Endodermal cell (in vitro differentiated cells): Measurements from ENCODE around the gene IFT80. TPM values are rescaled to one million over a fixed set of nuclear protein-coding genes. Genes with fewer than 3 reads are reported as not detected.

Experiments
- DNase-seq: peaks from one replicate; pipeline ENCODE4 v3.0.0-alpha.2; 2017
- H3K27ac ChIP-seq: 2 replicates; pipeline ENCODE4 v1.5.1; 2013; ENCODE audit warnings: mild to moderate bottlenecking, low read depth, low read length, moderate library complexity
- H3K27me3 ChIP-seq: 2 replicates; pipeline ENCODE4 v1.6.1; 2013; ENCODE audit warnings: mild to moderate bottlenecking, low read length, moderate library complexity; ENCODE audit not compliant: insufficient read depth, control insufficient read depth, poor library complexity, severe bottlenecking
- H3K36me3 ChIP-seq: 2 replicates; pipeline ENCODE4 v1.7.0; 2013; ENCODE audit warnings: mild to moderate bottlenecking, low read length, moderate library complexity; ENCODE audit not compliant: control insufficient read depth, insufficient read depth
- H3K4me1 ChIP-seq: one replicate; pipeline ENCODE4 v1.7.0; 2013; ENCODE audit warnings: low read length; ENCODE audit not compliant: control insufficient read depth, insufficient read depth
- H3K4me3 ChIP-seq: 2 replicates; pipeline ENCODE4 v1.5.1; 2013; ENCODE audit warnings: mild to moderate bottlenecking, low read length, moderate library complexity
- H3K9ac ChIP-seq: 2 replicates; pipeline ENCODE4 v1.6.1; 2013; ENCODE audit warnings: mild to moderate bottlenecking, low read length, moderate library complexity; ENCODE audit not compliant: poor library complexity, severe bottlenecking; ENCODE audit errors: extremely low read depth
- H3K9me3 ChIP-seq: 2 replicates; pipeline ENCODE4 v1.6.1; 2013; ENCODE audit warnings: mild to moderate bottlenecking, low read length, moderate library complexity; ENCODE audit not compliant: control insufficient read depth
- H3K27ac Mint-ChIP-seq: 2 replicates; pipeline ENCODE4 v1.8.0; 2020; ENCODE audit warnings: mixed read lengths
- H3K27me3 Mint-ChIP-seq: 2 replicates; pipeline ENCODE4 v1.8.0; 2021; ENCODE audit warnings: mild to moderate bottlenecking, mixed read lengths; ENCODE audit not compliant: insufficient read depth
- H3K36me3 Mint-ChIP-seq: 2 replicates; pipeline ENCODE4 v1.8.0; 2020; ENCODE audit warnings: low read depth, mixed read lengths
- H3K4me1 Mint-ChIP-seq: 2 replicates; pipeline ENCODE4 v1.8.0; 2020; ENCODE audit warnings: mixed read lengths
- H3K4me3 Mint-ChIP-seq: 2 replicates; pipeline ENCODE4 v1.8.0; 2020; ENCODE audit warnings: mild to moderate bottlenecking, moderate library complexity, mixed read lengths
- H3K9me3 Mint-ChIP-seq: 2 replicates; pipeline ENCODE4 v1.8.0; 2020; ENCODE audit warnings: mild to moderate bottlenecking, mixed read lengths
- CTCF ChIP-seq: fragments of 200-600 bp; sonication (generic); conservative IDR thresholded peaks from 2 replicates; pipeline ENCODE4 v1.5.0; 2021; ENCODE audit warnings: antibody characterized with exemption, mild to moderate bottlenecking
- WGBS, 2 experiments: methylation state at CpG; one replicate each; pipeline versions ENCODE4 v1.1.5 to v1.1.7; 2013; ENCODE audit warnings: missing lambda C conversion rate in 2 of 2, mixed read lengths in 1 of 2; ENCODE audit not compliant: insufficient coverage in 1 of 2, insufficient read length in 1 of 2; 5-methylcytosine and 5-hydroxymethylcytosine counted together
- total RNA-seq, 2 donors: library from RNA; stranded (reverse); fragmentation: NEBNext Ultra II Directional in 1 of 2; extraction: Animal tissue kit (Norgen Biotek cat#: 25700) in 1 of 2; gene quantifications; 2 replicates in 1 of 2; 3 replicates in 1 of 2; pipeline ENCODE4 v1.2.1, GENCODE V29; 2021

Gene IFT80
- total RNA-seq, 2 donors from 2014 or later = 35.0 to 40.6 TPM

- Mint-ChIP-seq H3K27me3 (no peaks in the 10 kb centered on the region), H3K36me3 (no peaks in the 10 kb centered on the region), H3K4me1 (peaks cover 26% of the 10 kb centered on the region), H3K27ac (no peak overlapping the region), H3K4me3 (no peak overlapping the region), H3K9me3 (no peaks in the 10 kb centered on the region)
- no peak overlapping the region for H3K27ac ChIP-seq
- no peak overlapping the region for H3K4me3 ChIP-seq
- no peak overlapping the region for H3K9ac ChIP-seq
- TF ChIP-seq CTCF = no peak
- H3K9me3 ChIP-seq = no peaks in the 10 kb centered on the region
- DNase-seq = no peak
- no peaks in the 10 kb centered on the region for H3K4me1 ChIP-seq
- no peaks in the 10 kb centered on the region for H3K27me3 ChIP-seq
- WGBS, 2 experiments = 93 to 100% methylated on average over 2 of the region's 2 CpGs
- no peaks in the 10 kb centered on the region for H3K36me3 ChIP-seq
Observed at GRCh38 chr3:160393346-160394008, 5.5 kb downstream of the IFT80 start.

GRCh38 chr3:160392798-160393197, 6.2 kb downstream of the IFT80 start:
- Mint-ChIP-seq H3K4me1 (peaks cover 26% of the 10 kb centered on the region), H3K9me3 (no peaks in the 10 kb centered on the region), H3K36me3 (no peaks in the 10 kb centered on the region), H3K27me3 (no peaks in the 10 kb centered on the region), H3K27ac (no peak overlapping the region), H3K4me3 (no peak overlapping the region)
- TF ChIP-seq CTCF = no peak
- no peaks in the 10 kb centered on the region for H3K27me3 ChIP-seq
- no peaks in the 10 kb centered on the region for H3K36me3 ChIP-seq
- H3K9me3 ChIP-seq = no peaks in the 10 kb centered on the region
- H3K9ac ChIP-seq = no peak overlapping the region
- no peak overlapping the region for H3K4me3 ChIP-seq
- no peak overlapping the region for H3K27ac ChIP-seq
- no peaks in the 10 kb centered on the region for H3K4me1 ChIP-seq
- DNase-seq = no peak

GRCh38 chr3:160390565-160391138, 8.4 kb downstream of the IFT80 start:
- Histone ChIP-seq H3K9ac (no peak overlapping the region), H3K27ac (no peak overlapping the region), H3K4me1 (peaks cover 2% of the 10 kb centered on the region), H3K4me3 (no peak overlapping the region), H3K9me3 (no peaks in the 10 kb centered on the region), H3K27me3 (no peaks in the 10 kb centered on the region), H3K36me3 (no peaks in the 10 kb centered on the region)
- Mint-ChIP-seq H3K4me1 (peaks cover 24% of the 10 kb centered on the region), H3K36me3 (no peaks in the 10 kb centered on the region), H3K4me3 (no peak overlapping the region), H3K9me3 (no peaks in the 10 kb centered on the region), H3K27ac (no peak overlapping the region), H3K27me3 (no peaks in the 10 kb centered on the region)
- no peak for TF ChIP-seq CTCF
- WGBS, 2 experiments = 96 to 100% methylated on average over 3 of the region's 3 CpGs
- DNase-seq = no peak
